Loucy (cell line): Measurements from ENCODE around the gene MYOM1.
A peak's percentile ranks its signal among the peaks of the same experiment; 100 is the strongest.

Source experiments
- H2AFZ ChIP-seq: fragments of 200-600 bp; sonication (generic); 2 replicates; pipeline ENCODE4 v1.6.0; 2016; ENCODE audit warnings: antibody characterized with exemption, mild to moderate bottlenecking, low read length, moderate library complexity
- H3F3A ChIP-seq: fragments of 200-600 bp; 2 replicates; pipeline ENCODE4 v1.6.0; 2016; ENCODE audit warnings: antibody characterized with exemption, low read depth, mild to moderate bottlenecking
- H3K27me3 ChIP-seq: fragments of 200-600 bp; sonication (generic); 2 replicates; pipeline ENCODE4 v1.6.1; 2014; ENCODE audit warnings: low read length, mild to moderate bottlenecking; ENCODE audit not compliant: insufficient read depth, poor library complexity, severe bottlenecking
- H3K36me3 ChIP-seq: fragments of 200-600 bp; sonication (generic); 2 replicates; pipeline ENCODE4 v1.6.1; 2016; ENCODE audit warnings: low read length; ENCODE audit not compliant: insufficient read depth
- H3K4me1 ChIP-seq: fragments of 200-600 bp; sonication (generic); 2 replicates; pipeline ENCODE4 v1.5.1; 2014; ENCODE audit warnings: low read length, mild to moderate bottlenecking; ENCODE audit not compliant: insufficient read depth, poor library complexity, severe bottlenecking
- H3K4me2 ChIP-seq: fragments of 200-600 bp; sonication (generic); 2 replicates; pipeline ENCODE4 v1.6.0; 2014; ENCODE audit warnings: antibody characterized with exemption, low read length, low read depth, mild to moderate bottlenecking; ENCODE audit not compliant: poor library complexity, severe bottlenecking
- H3K4me3 ChIP-seq: fragments of 200-600 bp; sonication (generic); 2 replicates; pipeline ENCODE4 v1.5.1; 2014; ENCODE audit warnings: low read length, mild to moderate bottlenecking, mixed read lengths; ENCODE audit not compliant: poor library complexity, severe bottlenecking
- H3K79me2 ChIP-seq: fragments of 200-600 bp; sonication (generic); 2 replicates; pipeline ENCODE4 v1.6.1; 2014; ENCODE audit warnings: low read length; ENCODE audit not compliant: insufficient read depth
- H3K9ac ChIP-seq: fragments of 200-600 bp; sonication (generic); 2 replicates; pipeline ENCODE4 v1.6.0; 2014; ENCODE audit warnings: mild to moderate bottlenecking, low read depth, low read length, moderate library complexity; ENCODE audit not compliant: poor library complexity, severe bottlenecking
- H3K9me2 ChIP-seq: fragments of 200-600 bp; sonication (generic); replicated peaks from 2 replicates; pipeline ENCODE4 v1.6.1; 2016; ENCODE audit warnings: low read depth, low read length, mixed read lengths
- H3K9me3 ChIP-seq: fragments of 200-600 bp; sonication (generic); 2 replicates; pipeline ENCODE4 v1.6.1; 2014; ENCODE audit warnings: mild to moderate bottlenecking, antibody characterized with exemption, low read length, low read depth; ENCODE audit not compliant: insufficient read depth
- H4K20me1 ChIP-seq: fragments of 200-600 bp; sonication (generic); 2 replicates; pipeline ENCODE4 v1.6.0; 2014; ENCODE audit warnings: antibody characterized with exemption, low read length, mild to moderate bottlenecking; ENCODE audit not compliant: insufficient read depth, poor library complexity, severe bottlenecking
- EZH2phosphoT487 ChIP-seq: fragments of 200-600 bp; IDR thresholded peaks from 2 replicates; pipeline ENCODE4 v1.6.1; 2018; ENCODE audit warnings: antibody characterized with exemption, mild to moderate bottlenecking, moderate library complexity, borderline replicate concordance
- TF ChIP-seq, protein P1 (sequence below): fragments of 200-600 bp; sonication (generic); conservative IDR thresholded peaks from 2 replicates; pipeline ENCODE4 v1.5.1; 2014; ENCODE audit warnings: mild to moderate bottlenecking, antibody characterized with exemption, low read length

Gene MYOM1

DNA sequence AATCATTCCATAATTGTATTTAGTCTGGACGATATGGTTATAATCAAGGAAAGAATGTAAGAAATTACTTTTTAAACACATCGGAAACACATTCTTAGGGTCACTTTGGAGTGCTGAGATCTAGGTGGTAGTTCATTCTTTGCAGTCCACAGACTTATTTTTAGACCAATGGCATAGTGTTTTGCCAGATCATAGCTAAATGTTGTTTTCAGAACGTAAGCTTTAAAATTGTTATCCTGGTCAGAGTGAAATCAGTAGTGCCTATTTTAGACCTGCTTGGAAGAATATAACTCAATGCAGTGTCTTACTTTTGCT is 32.2 kb upstream of the MYOM1 start:
- no peak overlapping the region for H2AFZ ChIP-seq
- peak overlapping the region; percentile 25 for H3K9ac ChIP-seq
- H3K36me3 ChIP-seq, result peaks cover 40% of the 10 kb centered on the region
- peaks cover 66% of the 10 kb centered on the region for H4K20me1 ChIP-seq
- no peaks in the 10 kb centered on the region for H3K9me2 ChIP-seq
- no peaks in the 10 kb centered on the region; the same call in 1 of the 2 replicates for H3F3A ChIP-seq
- no peaks in the 10 kb centered on the region for H3K9me3 ChIP-seq
- H3K4me2 ChIP-seq, result peak overlapping the region; percentile 98
- H3K4me3 ChIP-seq, result peak overlapping the region; percentile 92
- H3K79me2 ChIP-seq, result peaks cover 88% of the 10 kb centered on the region
- peaks cover 52% of the 10 kb centered on the region for H3K4me1 ChIP-seq
- peaks cover 6% of the 10 kb centered on the region for H3K27me3 ChIP-seq
- TF ChIP-seq, protein P1, sequence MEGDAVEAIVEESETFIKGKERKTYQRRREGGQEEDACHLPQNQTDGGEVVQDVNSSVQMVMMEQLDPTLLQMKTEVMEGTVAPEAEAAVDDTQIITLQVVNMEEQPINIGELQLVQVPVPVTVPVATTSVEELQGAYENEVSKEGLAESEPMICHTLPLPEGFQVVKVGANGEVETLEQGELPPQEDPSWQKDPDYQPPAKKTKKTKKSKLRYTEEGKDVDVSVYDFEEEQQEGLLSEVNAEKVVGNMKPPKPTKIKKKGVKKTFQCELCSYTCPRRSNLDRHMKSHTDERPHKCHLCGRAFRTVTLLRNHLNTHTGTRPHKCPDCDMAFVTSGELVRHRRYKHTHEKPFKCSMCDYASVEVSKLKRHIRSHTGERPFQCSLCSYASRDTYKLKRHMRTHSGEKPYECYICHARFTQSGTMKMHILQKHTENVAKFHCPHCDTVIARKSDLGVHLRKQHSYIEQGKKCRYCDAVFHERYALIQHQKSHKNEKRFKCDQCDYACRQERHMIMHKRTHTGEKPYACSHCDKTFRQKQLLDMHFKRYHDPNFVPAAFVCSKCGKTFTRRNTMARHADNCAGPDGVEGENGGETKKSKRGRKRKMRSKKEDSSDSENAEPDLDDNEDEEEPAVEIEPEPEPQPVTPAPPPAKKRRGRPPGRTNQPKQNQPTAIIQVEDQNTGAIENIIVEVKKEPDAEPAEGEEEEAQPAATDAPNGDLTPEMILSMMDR, result no peak
- TF ChIP-seq EZH2phosphoT487, result no peak

DNA sequence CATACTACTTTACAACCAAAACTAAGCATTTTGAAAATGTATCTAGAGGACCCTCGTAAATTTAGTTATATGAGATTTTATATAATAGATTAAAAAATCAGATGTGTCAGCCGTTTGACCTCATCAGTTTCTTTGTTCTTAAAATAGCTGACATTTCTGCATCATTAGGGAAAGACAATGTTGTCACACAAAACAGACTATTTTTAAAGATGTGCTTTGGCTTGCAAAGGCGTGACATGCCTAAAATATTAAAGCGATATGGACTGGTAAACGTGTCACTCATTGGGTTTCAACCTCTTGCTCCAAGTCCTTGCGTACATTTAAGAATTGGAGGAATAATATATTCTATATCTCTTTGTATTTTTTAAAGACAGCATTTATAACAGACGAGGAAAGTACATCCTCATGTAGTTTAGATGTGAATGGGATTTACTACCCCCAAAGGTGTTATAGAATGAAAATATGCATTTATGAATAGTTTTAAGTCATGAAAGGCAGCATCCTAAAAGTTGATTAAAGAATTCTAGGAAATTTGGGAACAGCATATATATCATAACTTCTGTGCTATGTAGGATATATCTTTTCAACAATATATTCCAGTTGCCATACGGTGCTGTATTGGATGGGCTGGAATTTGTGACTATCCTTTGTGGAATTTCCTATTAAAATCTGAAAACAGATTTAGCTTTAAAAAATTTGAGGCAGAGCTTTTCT is 31.6 kb upstream of the MYOM1 start:
- H3K4me1 ChIP-seq, result peaks cover 52% of the 10 kb centered on the region
- H3K4me2 ChIP-seq, result peak overlapping the region; percentile 98
- H3K36me3 ChIP-seq, result peaks cover 35% of the 10 kb centered on the region
- peaks cover 6% of the 10 kb centered on the region for H3K27me3 ChIP-seq
- no peaks in the 10 kb centered on the region for H3K9me3 ChIP-seq
- H3K9ac ChIP-seq, result peak overlapping the region; percentile 25
- no peak for TF ChIP-seq EZH2phosphoT487
- TF ChIP-seq, protein P1, result no peak
- no peaks in the 10 kb centered on the region; the same call in 1 of the 2 replicates for H3F3A ChIP-seq
- no peaks in the 10 kb centered on the region for H3K9me2 ChIP-seq
- peaks cover 66% of the 10 kb centered on the region for H4K20me1 ChIP-seq
- H3K79me2 ChIP-seq, result peaks cover 91% of the 10 kb centered on the region
- H3K4me3 ChIP-seq, result peak overlapping the region; percentile 92
- no peak overlapping the region for H2AFZ ChIP-seq

DNA sequence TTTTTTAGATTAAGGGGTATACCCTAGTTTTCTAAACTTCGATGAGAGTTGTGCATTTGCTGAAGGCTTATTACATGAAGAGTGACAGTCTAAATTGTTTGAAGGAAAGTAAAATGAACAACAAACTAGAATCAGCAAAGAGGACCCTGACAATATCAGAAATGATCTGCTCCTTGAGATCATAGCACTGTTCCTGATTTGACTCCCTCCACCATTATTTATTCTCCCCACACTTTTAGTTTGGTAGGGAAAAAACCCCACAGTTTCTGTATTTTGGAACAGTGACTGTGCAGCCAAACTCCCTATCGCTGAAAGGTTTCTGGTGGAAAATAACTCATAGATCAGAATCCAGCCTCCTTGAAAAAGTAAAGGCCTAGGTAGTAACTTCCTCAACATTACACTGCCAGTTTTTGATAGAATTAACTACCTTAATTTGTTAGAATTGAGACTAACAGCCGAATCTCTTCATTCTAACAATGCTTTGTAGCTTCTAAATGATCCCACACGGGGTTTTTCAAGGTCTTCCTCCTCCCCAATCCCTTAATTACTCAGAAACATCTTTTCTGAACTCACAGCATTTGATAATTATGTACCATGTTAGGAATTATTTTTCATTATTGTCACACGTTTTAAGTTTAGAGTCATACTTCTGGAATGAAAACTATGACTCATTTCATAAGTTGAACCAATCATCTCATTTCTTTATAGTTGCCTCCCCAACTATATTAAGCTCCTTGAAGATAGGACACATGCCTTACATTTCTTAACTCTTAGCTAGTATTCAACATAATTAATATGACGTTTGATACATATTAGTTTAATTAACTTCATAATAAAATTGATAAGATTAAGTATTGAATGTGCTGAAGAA is 30.7 kb upstream of the MYOM1 start:
- H3K4me1 ChIP-seq, result peaks cover 55% of the 10 kb centered on the region
- H3K79me2 ChIP-seq, result peaks cover 89% of the 10 kb centered on the region
- peak overlapping the region; percentile 58 for H3K9ac ChIP-seq
- H3K9me3 ChIP-seq, result no peaks in the 10 kb centered on the region
- H3K9me2 ChIP-seq, result no peaks in the 10 kb centered on the region
- TF ChIP-seq, protein P1, result no peak
- no peak for TF ChIP-seq EZH2phosphoT487
- H3K4me3 ChIP-seq, result peak overlapping the region; percentile 92
- peak overlapping the region; percentile 98 for H3K4me2 ChIP-seq
- H3F3A ChIP-seq, result no peaks in the 10 kb centered on the region; the same call in 1 of the 2 replicates
- H3K36me3 ChIP-seq, result peaks cover 26% of the 10 kb centered on the region
- peaks cover 61% of the 10 kb centered on the region for H4K20me1 ChIP-seq
- peaks cover 6% of the 10 kb centered on the region for H3K27me3 ChIP-seq
- H2AFZ ChIP-seq, result no peak overlapping the region
